ENCODE results near the gene PGF. TPM values are rescaled to one million over a fixed set of nuclear protein-coding genes. Genes with fewer than 3 reads are reported as not detected.

Gene PGF
- total RNA-seq, 2 experiments from 2014 or later = 0.10 TPM; not detected in 1

GRCh38 chr14:74962493-74962892 is 7.1 kb upstream of the PGF start:
- H3K36me3 Mint-ChIP-seq = no peaks in the 10 kb centered on the region
- H3K27ac Mint-ChIP-seq = no peak overlapping the region
- H3K4me1 Mint-ChIP-seq (ENCODE audit: low read depth) = no peaks in the 10 kb centered on the region
- POLR2A ChIA-PET = no interaction called here
- no peak for DNase-seq
- CTCF ChIA-PET = interaction anchor here (2.5 kb wide), 1 partner anchor 17 kb away, joined by 8 read pairs; no protein-coding TSS in a partner anchor
- no peaks in the 10 kb centered on the region for H3K27me3 Mint-ChIP-seq
- H3K4me3 Mint-ChIP-seq = no peak overlapping the region
- H3K9me3 Mint-ChIP-seq = no peaks in the 10 kb centered on the region
- intact Hi-C loops (cut with micrococcal nuclease) = no loop called here

GRCh38 chr14:74962046-74962445 is 6.6 kb upstream of the PGF start:
- Mint-ChIP-seq H3K27ac (no peak overlapping the region), H3K9me3 (no peaks in the 10 kb centered on the region), H3K36me3 (no peaks in the 10 kb centered on the region), H3K27me3 (no peaks in the 10 kb centered on the region), H3K4me3 (no peak overlapping the region), H3K4me1 (ENCODE audit: low read depth) (no peaks in the 10 kb centered on the region)
- POLR2A ChIA-PET = no interaction called here
- intact Hi-C loops (cut with micrococcal nuclease) = no loop called here
- CTCF ChIA-PET = interaction anchor here (1.3 to 2.5 kb wide), 2 partner anchors 12 to 16 kb away, joined by 5 to 8 read pairs; no protein-coding TSS in a partner anchor
- DNase-seq = no peak

- ChIA-PET POLR2A (no interaction called here), CTCF (interaction anchor here (1.3 to 2.5 kb wide), 2 partner anchors 13 to 15 kb away, joined by 5 to 8 read pairs; no protein-coding TSS in a partner anchor)
- H3K27ac Mint-ChIP-seq = no peak overlapping the region
- H3K4me1 Mint-ChIP-seq (ENCODE audit: low read depth) = no peaks in the 10 kb centered on the region
- intact Hi-C loops (cut with micrococcal nuclease) = no loop called here
- no peak overlapping the region for H3K4me3 Mint-ChIP-seq
- no peaks in the 10 kb centered on the region for H3K9me3 Mint-ChIP-seq
- H3K27me3 Mint-ChIP-seq = peaks cover 2% of the 10 kb centered on the region
- DNase-seq = no peak
- no peaks in the 10 kb centered on the region for H3K36me3 Mint-ChIP-seq
These were observed 6.0 kb upstream of the PGF start for GRCh38 chr14:74961238-74961911.

GRCh38 chr14:74960736-74961135 is 5.3 kb upstream of the PGF start:
- POLR2A ChIA-PET = no interaction called here
- intact Hi-C loops (cut with micrococcal nuclease) = no loop called here
- no peak overlapping the region for H3K27ac Mint-ChIP-seq
- DNase-seq = no peak
- H3K4me3 Mint-ChIP-seq = no peak overlapping the region
- CTCF ChIA-PET = interaction anchor here (0.6 to 2.5 kb wide), 3 partner anchors 14 to 78 kb away, joined by 3 to 8 read pairs (median 5); no protein-coding TSS in a partner anchor
- H3K27me3 Mint-ChIP-seq = peaks cover 6% of the 10 kb centered on the region
- H3K9me3 Mint-ChIP-seq = no peaks in the 10 kb centered on the region
- H3K4me1 Mint-ChIP-seq (ENCODE audit: low read depth) = no peaks in the 10 kb centered on the region
- H3K36me3 Mint-ChIP-seq = no peaks in the 10 kb centered on the region

- CTCF ChIA-PET = interaction anchor here (0.6 to 1.3 kb wide), 3 partner anchors 15 to 129 kb away, joined by 3 to 4 read pairs (median 4); no protein-coding TSS in a partner anchor
- Mint-ChIP-seq H3K27me3 (peaks cover 6% of the 10 kb centered on the region), H3K36me3 (no peaks in the 10 kb centered on the region), H3K4me3 (no peak overlapping the region), H3K9me3 (no peaks in the 10 kb centered on the region), H3K4me1 (ENCODE audit: low read depth) (no peaks in the 10 kb centered on the region), H3K27ac (no peak overlapping the region)
- intact Hi-C loops (cut with micrococcal nuclease) = no loop called here
- POLR2A ChIA-PET = no interaction called here
- DNase-seq = no peak
These were observed 4.3 kb upstream of the PGF start for GRCh38 chr14:74959596-74960180.

- Mint-ChIP-seq H3K9me3 (no peaks in the 10 kb centered on the region), H3K4me3 (no peak overlapping the region), H3K36me3 (no peaks in the 10 kb centered on the region), H3K27ac (no peak overlapping the region), H3K4me1 (ENCODE audit: low read depth) (no peaks in the 10 kb centered on the region), H3K27me3 (peaks cover 6% of the 10 kb centered on the region)
- CTCF ChIA-PET = interaction anchor here (1.5 kb wide), 1 partner anchor 14 kb away, joined by 3 read pairs; no protein-coding TSS in a partner anchor
- DNase-seq = no peak
- POLR2A ChIA-PET = no interaction called here
- intact Hi-C loops (cut with micrococcal nuclease) = no loop called here
These were observed 1.1 kb upstream of the PGF start for GRCh38 chr14:74956280-74957072.

- POLR2A ChIA-PET = interaction anchor here (1.5 kb wide), 1 partner anchor 14 kb away, joined by 3 read pairs; no protein-coding TSS in a partner anchor
These were observed 556 bp upstream of the PGF start for GRCh38 chr14:74956027-74956279.

GRCh38 chr14:74954947-74955228 is 509 bp downstream of the PGF start:
- CTCF ChIA-PET = interaction anchor here (2.7 kb wide), 1 partner anchor 10 kb away, joined by 19 read pairs; no protein-coding TSS in a partner anchor
- POLR2A ChIA-PET = interaction anchor here (1.5 kb wide), 1 partner anchor 13 kb away, joined by 3 read pairs; no protein-coding TSS in a partner anchor

More at GRCh38 chr14:74956027-74956279, 556 bp upstream of the PGF start:
- Mint-ChIP-seq H3K9me3 (no peaks in the 10 kb centered on the region), H3K36me3 (no peaks in the 10 kb centered on the region), H3K27me3 (peaks cover 6% of the 10 kb centered on the region), H3K4me3 (no peak overlapping the region), H3K27ac (no peak overlapping the region), H3K4me1 (ENCODE audit: low read depth) (no peaks in the 10 kb centered on the region)
- intact Hi-C loops (cut with micrococcal nuclease) = no loop called here
- DNase-seq = no peak
- CTCF ChIA-PET = interaction anchor here (1.5 to 2.7 kb wide), 2 partner anchors 11 to 14 kb away, joined by 3 to 19 read pairs; no protein-coding TSS in a partner anchor

GRCh38 chr14:74954232-74954946 is 1.0 kb downstream of the PGF start:
- POLR2A ChIA-PET = interaction anchor here (0.5 to 1.5 kb wide), 2 partner anchors 13 to 1508 kb away, joined by 3 to 4 read pairs; no protein-coding TSS in a partner anchor
- Mint-ChIP-seq H3K4me3 (no peak overlapping the region), H3K36me3 (no peaks in the 10 kb centered on the region), H3K27me3 (peaks cover 6% of the 10 kb centered on the region), H3K27ac (no peak overlapping the region), H3K9me3 (no peaks in the 10 kb centered on the region), H3K4me1 (ENCODE audit: low read depth) (no peaks in the 10 kb centered on the region)
- intact Hi-C loops (cut with micrococcal nuclease) = no loop called here
- no peak for DNase-seq
- CTCF ChIA-PET = interaction anchor here (1.0 to 2.7 kb wide), 2 partner anchors 9 to 48 kb away, joined by 3 to 19 read pairs; no protein-coding TSS in a partner anchor

More at GRCh38 chr14:74954947-74955228, 509 bp downstream of the PGF start:
- intact Hi-C loops (cut with micrococcal nuclease) = no loop called here
- H3K27me3 Mint-ChIP-seq = peaks cover 6% of the 10 kb centered on the region
- no peak for DNase-seq
- H3K27ac Mint-ChIP-seq = no peak overlapping the region
- peak overlapping the region; percentile 26 for H3K4me3 Mint-ChIP-seq
- no peaks in the 10 kb centered on the region for H3K4me1 Mint-ChIP-seq (ENCODE audit: low read depth)
- no peaks in the 10 kb centered on the region for H3K36me3 Mint-ChIP-seq
- H3K9me3 Mint-ChIP-seq = no peaks in the 10 kb centered on the region

- H3K27me3 Mint-ChIP-seq = peaks cover 6% of the 10 kb centered on the region
- no peak overlapping the region for H3K4me3 Mint-ChIP-seq
- intact Hi-C loops (cut with micrococcal nuclease) = no loop called here
- POLR2A ChIA-PET = interaction anchor here (0.5 kb wide), 1 partner anchor 1507 kb away, joined by 4 read pairs; no protein-coding TSS in a partner anchor
- no peak for DNase-seq
- CTCF ChIA-PET = interaction anchor here (0.6 to 2.7 kb wide), 3 partner anchors 8 to 168 kb away, joined by 3 to 19 read pairs (median 3); no protein-coding TSS in a partner anchor
- no peaks in the 10 kb centered on the region for H3K4me1 Mint-ChIP-seq (ENCODE audit: low read depth)
- H3K27ac Mint-ChIP-seq = no peak overlapping the region
- no peaks in the 10 kb centered on the region for H3K36me3 Mint-ChIP-seq
- no peaks in the 10 kb centered on the region for H3K9me3 Mint-ChIP-seq
These were observed 1.7 kb downstream of the PGF start for GRCh38 chr14:74953686-74954085.

GRCh38 chr14:74952697-74953484 is 2.5 kb downstream of the PGF start:
- peaks cover 6% of the 10 kb centered on the region for H3K27me3 Mint-ChIP-seq
- ChIA-PET POLR2A (interaction anchor here (0.6 kb wide), 1 partner anchor 16 kb away, joined by 4 read pairs; no protein-coding TSS in a partner anchor), CTCF (interaction anchor here (0.6 to 2.7 kb wide), 4 partner anchors 8 to 168 kb away, joined by 3 to 19 read pairs (median 4); no protein-coding TSS in a partner anchor)
- intact Hi-C loops (cut with micrococcal nuclease) = no loop called here
- H3K36me3 Mint-ChIP-seq = no peaks in the 10 kb centered on the region
- H3K4me1 Mint-ChIP-seq (ENCODE audit: low read depth) = no peaks in the 10 kb centered on the region
- DNase-seq = no peak
- no peak overlapping the region for H3K4me3 Mint-ChIP-seq
- H3K9me3 Mint-ChIP-seq = no peaks in the 10 kb centered on the region
- no peak overlapping the region for H3K27ac Mint-ChIP-seq

Data from activated CD4-positive, alpha-beta memory T cell treated with anti-CD3 and anti-CD28 coated beads for 36 hours (primary cell).